Esophagus muscularis mucosa (tissue), 3 donors: ENCODE data around the gene POC1A.

Source experiments
- CTCF ChIP-seq, 3 experiments: fragments of 200-600 bp in 2 of 3; fragments of 450-650 bp in 1 of 3; sonication (generic) in 2 of 3; IDR thresholded peaks; one replicate each; pipeline ENCODE4 v1.5.1; 2017 to 2019; ENCODE audit warnings: antibody characterized with exemption in 3 of 3, mild to moderate bottlenecking in 2 of 3, moderate library complexity in 1 of 3
- POLR2AphosphoS5 ChIP-seq, 2 donors: sonication (generic); formaldehyde crosslinking; IDR thresholded peaks; one replicate each; pipeline ENCODE4 v1.6.1; 2017; ENCODE audit warnings: antibody characterized with exemption in 2 of 2

- TF ChIP-seq CTCF (IDR thresholded peaks at IDR 0.05), result no peak
- TF ChIP-seq POLR2AphosphoS5 (IDR thresholded peaks at IDR 0.05), result no peak
Observed at GRCh38 chr3:52135332-52135731, 18.9 kb downstream of the POC1A start.
